Measurements from ENCODE around the gene KCNIP3.

GRCh38 chr2:95269036-95269680, 28.0 kb upstream of the KCNIP3 start:
- TF ChIP-seq, protein P1, sequence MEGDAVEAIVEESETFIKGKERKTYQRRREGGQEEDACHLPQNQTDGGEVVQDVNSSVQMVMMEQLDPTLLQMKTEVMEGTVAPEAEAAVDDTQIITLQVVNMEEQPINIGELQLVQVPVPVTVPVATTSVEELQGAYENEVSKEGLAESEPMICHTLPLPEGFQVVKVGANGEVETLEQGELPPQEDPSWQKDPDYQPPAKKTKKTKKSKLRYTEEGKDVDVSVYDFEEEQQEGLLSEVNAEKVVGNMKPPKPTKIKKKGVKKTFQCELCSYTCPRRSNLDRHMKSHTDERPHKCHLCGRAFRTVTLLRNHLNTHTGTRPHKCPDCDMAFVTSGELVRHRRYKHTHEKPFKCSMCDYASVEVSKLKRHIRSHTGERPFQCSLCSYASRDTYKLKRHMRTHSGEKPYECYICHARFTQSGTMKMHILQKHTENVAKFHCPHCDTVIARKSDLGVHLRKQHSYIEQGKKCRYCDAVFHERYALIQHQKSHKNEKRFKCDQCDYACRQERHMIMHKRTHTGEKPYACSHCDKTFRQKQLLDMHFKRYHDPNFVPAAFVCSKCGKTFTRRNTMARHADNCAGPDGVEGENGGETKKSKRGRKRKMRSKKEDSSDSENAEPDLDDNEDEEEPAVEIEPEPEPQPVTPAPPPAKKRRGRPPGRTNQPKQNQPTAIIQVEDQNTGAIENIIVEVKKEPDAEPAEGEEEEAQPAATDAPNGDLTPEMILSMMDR (conservative IDR thresholded peaks at IDR 0.05; ENCODE audit: low read depth, low read length) = no peak
- TF ChIP-seq EZH2phosphoT487 (IDR thresholded peaks at IDR 0.05; ENCODE audit: borderline replicate concordance, low read length) = no peak
